Stimulated activated effector memory CD8-positive, alpha-beta T cell treated with anti-CD3 and anti-CD28 coated beads, Interleukin-12 subunit alpha, Interleukin-12 subunit beta, amount 100 ng/mL, for 72 hours (primary cell): Measurements from ENCODE around the gene MEP1A.
"Not testable (repeated sequence)": the region's sequence is repeated elsewhere in the genome, so short reads cannot be mapped to it uniquely, and the experiment has no call there.

Experiments used
- ATAC-seq: fragments of 150-1000 bp; cut with Tn5 transposase; 2 replicates; pipeline ENCODE4 v1.10.0; 2021
- DNase-seq, 2 donors: peaks; one replicate each; pipeline ENCODE4 v3.0.0; 2021 to 2022; ENCODE audit warnings: low spot score in 2 of 2
- H3K27ac Mint-ChIP-seq: one replicate; pipeline ENCODE4 v1.8.0; 2022; ENCODE audit warnings: mild to moderate bottlenecking, mixed read lengths
- H3K36me3 Mint-ChIP-seq: one replicate; pipeline ENCODE4 v1.8.0; 2022; ENCODE audit warnings: mild to moderate bottlenecking, mixed read lengths
- H3K4me1 Mint-ChIP-seq: one replicate; pipeline ENCODE4 v1.8.0; 2022; ENCODE audit warnings: mixed read lengths
- H3K4me3 Mint-ChIP-seq: one replicate; pipeline ENCODE4 v1.8.0; 2022; ENCODE audit warnings: mild to moderate bottlenecking, mixed read lengths
- H3K9me3 Mint-ChIP-seq: one replicate; pipeline ENCODE4 v1.8.0; 2022; ENCODE audit warnings: mixed read lengths

Gene MEP1A, protein sequence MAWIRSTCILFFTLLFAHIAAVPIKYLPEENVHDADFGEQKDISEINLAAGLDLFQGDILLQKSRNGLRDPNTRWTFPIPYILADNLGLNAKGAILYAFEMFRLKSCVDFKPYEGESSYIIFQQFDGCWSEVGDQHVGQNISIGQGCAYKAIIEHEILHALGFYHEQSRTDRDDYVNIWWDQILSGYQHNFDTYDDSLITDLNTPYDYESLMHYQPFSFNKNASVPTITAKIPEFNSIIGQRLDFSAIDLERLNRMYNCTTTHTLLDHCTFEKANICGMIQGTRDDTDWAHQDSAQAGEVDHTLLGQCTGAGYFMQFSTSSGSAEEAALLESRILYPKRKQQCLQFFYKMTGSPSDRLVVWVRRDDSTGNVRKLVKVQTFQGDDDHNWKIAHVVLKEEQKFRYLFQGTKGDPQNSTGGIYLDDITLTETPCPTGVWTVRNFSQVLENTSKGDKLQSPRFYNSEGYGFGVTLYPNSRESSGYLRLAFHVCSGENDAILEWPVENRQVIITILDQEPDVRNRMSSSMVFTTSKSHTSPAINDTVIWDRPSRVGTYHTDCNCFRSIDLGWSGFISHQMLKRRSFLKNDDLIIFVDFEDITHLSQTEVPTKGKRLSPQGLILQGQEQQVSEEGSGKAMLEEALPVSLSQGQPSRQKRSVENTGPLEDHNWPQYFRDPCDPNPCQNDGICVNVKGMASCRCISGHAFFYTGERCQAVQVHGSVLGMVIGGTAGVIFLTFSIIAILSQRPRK

DNA sequence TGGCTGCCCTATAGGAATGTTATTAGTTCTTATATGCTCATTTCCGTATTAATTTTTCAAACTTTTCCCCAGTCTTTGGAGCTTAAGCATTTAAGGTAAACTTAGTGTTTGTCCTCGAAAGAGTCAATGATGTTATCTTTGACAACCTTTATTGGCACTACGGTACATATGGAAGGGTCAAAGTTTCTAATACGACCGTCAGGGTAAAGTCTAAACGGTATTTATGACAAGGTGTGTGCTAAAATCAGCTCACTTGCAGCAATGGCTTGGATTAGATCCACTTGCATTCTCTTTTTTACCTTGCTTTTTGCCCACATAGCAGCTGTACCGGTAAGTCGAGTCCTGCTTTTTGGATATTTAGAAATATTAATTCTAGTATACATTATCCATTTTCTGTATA lies at the start of gene MEP1A:
Gene MEP1A (plus strand): TSS at position 252 of the 400 bp plus-strand sequence. CDS start 10 bp downstream, at position 262.
- DNase-seq = no peak
- Mint-ChIP-seq H3K4me1 (no peaks in the 10 kb centered on the region), H3K4me3 (no peak within 1 kb of the TSS), H3K9me3 (no peaks in the 10 kb centered on the region), H3K27ac (no peak within 1 kb of the TSS), H3K36me3 (no peaks in the 10 kb centered on the region)
- no peak for ATAC-seq

DNA sequence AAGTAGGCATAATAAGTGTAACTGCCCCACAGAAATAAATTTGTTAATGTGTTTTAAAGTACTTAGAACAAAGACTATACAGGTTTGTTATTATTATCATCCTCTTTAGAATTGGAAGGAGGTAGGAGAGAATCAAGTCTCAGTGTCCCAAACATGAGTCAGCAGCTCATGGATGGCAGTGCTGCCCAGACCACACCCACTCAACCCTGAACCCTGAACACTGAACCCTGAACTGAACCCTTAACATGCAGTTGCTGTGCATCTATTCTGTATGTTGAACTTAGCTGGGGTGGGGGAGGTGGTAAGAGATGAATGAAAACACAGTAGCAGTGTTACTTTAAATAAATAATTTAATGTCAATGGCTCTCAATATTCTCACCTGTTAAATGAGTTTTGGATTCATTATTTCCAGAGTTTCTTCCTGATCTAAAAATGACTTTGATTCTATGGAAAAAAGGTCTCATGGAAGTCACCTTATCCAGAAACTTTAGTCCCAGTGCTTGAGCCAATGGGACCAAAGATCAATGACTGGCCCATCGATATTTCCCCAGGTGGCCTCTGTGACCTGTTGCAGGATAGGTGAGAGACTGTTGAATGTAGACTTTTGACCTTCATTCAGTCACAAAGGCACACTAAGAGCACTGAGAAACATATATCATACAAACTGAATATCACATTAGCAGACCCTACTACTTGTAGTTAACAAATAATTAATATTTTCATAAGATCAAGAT lies 49.6 kb upstream of the MEP1A start:
- DNase-seq = no peak
- H3K27ac Mint-ChIP-seq = no peak overlapping the region
- H3K4me1 Mint-ChIP-seq = no peaks in the 10 kb centered on the region
- ATAC-seq = no peak
- no peak overlapping the region for H3K4me3 Mint-ChIP-seq
- H3K9me3 Mint-ChIP-seq = no peaks in the 10 kb centered on the region
- H3K36me3 Mint-ChIP-seq = no peaks in the 10 kb centered on the region

DNA sequence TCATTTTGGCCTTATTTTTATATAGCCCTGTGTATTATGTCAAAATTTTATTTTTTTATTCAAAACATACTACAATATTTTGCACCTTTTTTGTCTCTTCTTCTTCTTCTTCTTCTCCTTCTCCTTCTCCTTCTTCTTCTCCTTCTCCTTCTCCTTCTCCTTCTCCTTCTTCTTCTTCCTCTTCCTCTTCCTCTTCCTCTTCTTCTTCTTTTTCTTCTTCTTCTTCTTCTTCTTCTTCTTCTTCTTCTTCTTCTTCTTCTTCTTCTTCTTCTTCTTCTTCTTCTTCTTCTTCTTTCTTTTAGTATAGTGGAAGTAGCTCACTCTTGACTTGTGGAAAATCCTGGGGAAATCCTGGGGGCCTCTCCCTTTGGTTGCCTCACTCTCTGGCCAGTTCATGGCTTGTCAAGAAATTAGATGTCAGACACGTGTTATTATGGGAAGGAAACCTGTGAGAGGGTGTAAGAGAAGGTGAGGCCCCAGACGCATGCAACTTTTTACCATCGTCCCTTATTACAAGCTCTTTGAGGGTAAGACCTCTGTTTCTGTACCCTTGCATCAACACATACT lies 48.9 kb upstream of the MEP1A start:
- H3K4me3 Mint-ChIP-seq, H3K36me3 Mint-ChIP-seq, H3K9me3 Mint-ChIP-seq, ATAC-seq, H3K4me1 Mint-ChIP-seq, DNase-seq, H3K27ac Mint-ChIP-seq: not testable (repeated sequence)

DNA sequence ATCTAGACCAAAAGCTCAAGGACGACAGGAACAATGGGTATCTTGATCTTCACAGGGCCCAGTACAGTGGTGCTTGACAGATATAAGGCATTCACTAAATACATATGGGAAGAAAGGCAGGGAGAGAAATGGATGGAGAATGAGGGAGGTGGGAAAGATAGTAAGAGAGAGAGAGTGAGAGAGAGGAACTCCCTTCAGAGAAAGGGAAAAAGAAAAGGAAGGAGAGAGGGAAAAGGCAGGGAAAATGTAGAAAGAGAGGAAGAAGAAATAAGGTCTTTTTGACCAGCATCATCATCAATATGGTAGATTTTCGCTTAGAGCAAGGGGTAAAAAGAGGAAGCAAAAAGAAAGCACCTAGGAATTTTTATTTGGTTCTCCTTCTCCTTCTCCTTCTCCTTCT lies 47.2 kb upstream of the MEP1A start:
- Mint-ChIP-seq H3K27ac (no peak overlapping the region), H3K4me1 (no peaks in the 10 kb centered on the region)
- no peak for ATAC-seq

DNA sequence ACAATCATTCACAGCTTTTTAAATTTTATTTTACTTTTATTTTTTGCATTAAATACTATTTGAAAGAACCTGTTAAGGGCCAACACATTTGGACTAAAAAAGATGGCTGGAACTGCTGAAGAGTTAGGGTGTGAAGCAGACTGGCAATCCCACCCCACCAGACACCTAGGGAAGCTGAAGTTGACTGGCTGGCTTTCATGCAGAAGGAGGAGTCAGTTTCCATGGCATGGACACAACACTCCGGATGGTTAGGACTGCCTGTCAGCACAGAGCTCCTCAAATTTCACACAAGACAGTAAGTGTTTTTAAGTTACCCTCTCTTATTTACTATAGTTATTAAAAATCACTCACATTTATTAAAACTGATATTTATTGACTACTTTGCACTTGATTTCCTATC lies 46.5 kb upstream of the MEP1A start, which contains the start of gene ANKRD66:
Gene ANKRD66 (plus strand): TSS at position 238 of the 400 bp plus-strand sequence. CDS start 5,016 bp downstream, outside the sequence.
- no peaks in the 10 kb centered on the region for H3K4me1 Mint-ChIP-seq
- no peak within 1 kb of the TSS for H3K27ac Mint-ChIP-seq
- H3K36me3 Mint-ChIP-seq = no peaks in the 10 kb centered on the region
- DNase-seq (no peak), ATAC-seq (no peak)
- H3K9me3 Mint-ChIP-seq = no peaks in the 10 kb centered on the region
- no peak within 1 kb of the TSS for H3K4me3 Mint-ChIP-seq

More for the DNA sequence above, 47.2 kb upstream of the MEP1A start:
- Mint-ChIP-seq H3K9me3 (no peaks in the 10 kb centered on the region), H3K4me3 (no peak overlapping the region), H3K36me3 (no peaks in the 10 kb centered on the region)
- DNase-seq = no peak

DNA sequence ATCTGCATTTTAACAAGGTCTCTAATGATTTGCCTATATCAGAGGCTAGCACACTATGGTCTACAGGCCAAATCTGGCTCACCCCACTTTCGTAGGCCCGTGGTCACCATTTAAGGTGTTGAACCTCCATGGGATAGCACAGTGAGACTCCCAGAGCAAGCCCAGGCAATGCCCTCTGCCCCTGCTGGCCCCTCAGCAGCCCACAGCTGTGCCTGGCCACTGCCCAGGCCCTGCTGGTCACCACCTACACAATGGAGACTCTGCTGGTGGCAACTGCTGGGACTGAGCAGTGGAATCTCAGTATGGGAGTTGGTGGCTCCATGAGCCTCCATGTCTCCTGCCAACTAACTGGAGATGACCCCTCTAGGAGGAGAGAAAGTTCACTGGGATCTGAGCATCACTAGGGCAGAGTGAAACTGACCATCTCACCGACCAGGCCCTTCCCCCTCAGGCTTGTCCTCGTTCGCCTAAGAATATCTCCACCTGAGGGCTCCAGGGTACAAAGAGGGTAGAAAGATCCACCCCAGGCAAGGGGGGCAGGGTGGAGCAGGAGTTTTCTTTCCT lies 44.2 kb upstream of the MEP1A start:
- no peaks in the 10 kb centered on the region for H3K36me3 Mint-ChIP-seq
- H3K9me3 Mint-ChIP-seq = no peaks in the 10 kb centered on the region
- H3K4me3 Mint-ChIP-seq = no peak overlapping the region
- no peaks in the 10 kb centered on the region for H3K4me1 Mint-ChIP-seq
- ATAC-seq = no peak
- DNase-seq = no peak
- no peak overlapping the region for H3K27ac Mint-ChIP-seq

DNA sequence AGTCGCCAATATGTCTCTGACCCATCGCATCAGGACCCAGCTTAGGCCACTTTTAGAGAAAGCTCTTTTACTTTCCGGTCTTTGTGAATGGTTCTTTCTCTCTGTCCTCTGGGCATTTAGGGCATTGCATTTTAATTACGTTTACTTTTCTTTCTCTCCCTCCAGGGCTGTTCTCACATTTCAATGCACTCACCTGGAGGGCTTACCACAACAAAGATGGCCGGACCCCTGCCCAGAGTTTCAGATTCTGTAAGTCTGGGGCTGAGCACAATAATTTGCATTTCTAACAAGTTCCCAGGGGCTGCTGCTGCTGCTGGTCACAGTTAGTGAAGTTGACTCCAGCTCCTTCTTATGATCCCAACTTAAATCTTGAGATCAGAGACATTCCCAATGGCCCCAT lies 43.5 kb upstream of the MEP1A start:
- Mint-ChIP-seq H3K9me3 (no peaks in the 10 kb centered on the region), H3K4me1 (no peaks in the 10 kb centered on the region), H3K27ac (no peak overlapping the region), H3K4me3 (no peak overlapping the region), H3K36me3 (no peaks in the 10 kb centered on the region)
- DNase-seq = no peak
- ATAC-seq = no peak

DNA sequence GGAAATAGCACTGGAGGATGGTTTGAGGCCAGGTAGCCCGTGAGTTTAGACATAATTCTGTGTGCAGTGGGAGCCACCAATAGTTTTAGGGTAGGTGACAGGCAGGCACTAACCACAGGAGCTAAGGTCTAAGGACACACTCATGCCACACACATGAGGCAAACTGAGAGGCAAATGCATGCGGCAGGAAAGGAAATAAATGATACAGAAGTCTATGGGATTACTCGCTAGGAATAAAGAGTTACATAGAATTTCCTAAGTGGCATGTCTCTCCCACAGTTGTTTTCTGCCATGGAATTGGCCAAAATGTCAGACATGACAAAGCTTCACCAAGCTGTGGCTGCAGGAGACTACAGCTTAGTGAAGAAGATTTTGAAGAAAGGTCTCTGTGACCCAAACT lies 41.5 kb upstream of the MEP1A start:
- DNase-seq (no peak), ATAC-seq (no peak)
- Mint-ChIP-seq H3K27ac (no peak overlapping the region), H3K9me3 (no peaks in the 10 kb centered on the region), H3K36me3 (no peaks in the 10 kb centered on the region), H3K4me3 (no peak overlapping the region), H3K4me1 (no peaks in the 10 kb centered on the region)

DNA sequence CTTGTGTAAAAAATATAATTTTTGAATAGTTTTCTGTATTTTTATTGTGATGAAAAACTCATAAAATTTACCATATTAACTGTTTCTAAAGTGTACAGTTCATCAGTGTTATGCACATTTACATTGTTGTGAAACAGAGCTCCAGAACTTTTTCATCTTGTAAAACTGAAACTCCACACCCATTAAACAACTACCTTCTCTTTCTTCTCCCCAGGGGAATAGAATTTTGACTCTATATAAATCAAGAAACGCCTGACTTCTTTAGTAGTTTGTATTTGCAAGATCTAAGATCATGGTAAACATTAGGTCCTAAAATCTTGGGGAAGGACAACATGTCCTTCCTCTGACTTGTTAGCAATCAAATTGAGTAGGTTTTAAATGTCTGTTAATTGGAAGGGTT lies 37.3 kb upstream of the MEP1A start:
- H3K9me3 Mint-ChIP-seq = no peaks in the 10 kb centered on the region
- no peak overlapping the region for H3K27ac Mint-ChIP-seq
- DNase-seq = no peak
- H3K4me1 Mint-ChIP-seq = no peaks in the 10 kb centered on the region
- no peaks in the 10 kb centered on the region for H3K36me3 Mint-ChIP-seq
- H3K4me3 Mint-ChIP-seq = no peak overlapping the region
- no peak for ATAC-seq

DNA sequence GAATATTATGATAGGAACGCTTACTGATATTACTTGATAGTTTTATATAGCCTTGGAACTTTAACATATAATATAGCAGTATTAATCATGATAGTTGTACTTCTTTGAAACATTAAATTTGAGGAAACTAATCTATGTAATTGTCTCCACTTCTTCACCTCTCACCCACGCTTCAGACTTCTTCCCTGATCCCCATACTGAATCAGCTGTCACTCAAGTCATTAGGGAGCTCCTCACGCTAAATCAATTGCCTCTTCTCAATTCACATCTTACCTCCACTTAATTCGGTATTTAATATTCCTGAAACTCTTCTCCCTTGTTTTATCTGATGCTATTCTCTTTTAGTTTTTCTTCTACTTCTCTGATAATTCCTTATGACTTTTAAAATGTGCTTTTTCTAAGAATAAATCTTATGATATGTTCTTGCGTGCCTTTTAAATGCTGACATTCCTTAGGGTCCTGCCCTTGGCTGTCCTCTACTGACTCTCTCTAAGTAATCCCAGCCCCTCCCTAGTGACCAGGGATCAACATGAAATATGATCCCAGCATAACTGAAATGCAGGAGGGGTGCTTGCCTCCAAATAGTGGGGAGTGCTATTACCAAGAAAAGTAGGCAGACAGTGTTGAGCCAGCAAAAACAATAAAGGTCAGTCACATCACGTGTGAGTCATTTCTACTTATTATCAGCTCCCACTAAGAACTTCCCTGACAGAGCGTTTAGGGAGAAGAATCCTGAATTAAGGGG lies 36.5 kb upstream of the MEP1A start:
- Mint-ChIP-seq H3K9me3 (no peaks in the 10 kb centered on the region), H3K4me3 (no peak overlapping the region), H3K4me1 (no peaks in the 10 kb centered on the region), H3K36me3 (no peaks in the 10 kb centered on the region), H3K27ac (no peak overlapping the region)
- no peak for ATAC-seq
- no peak for DNase-seq

DNA sequence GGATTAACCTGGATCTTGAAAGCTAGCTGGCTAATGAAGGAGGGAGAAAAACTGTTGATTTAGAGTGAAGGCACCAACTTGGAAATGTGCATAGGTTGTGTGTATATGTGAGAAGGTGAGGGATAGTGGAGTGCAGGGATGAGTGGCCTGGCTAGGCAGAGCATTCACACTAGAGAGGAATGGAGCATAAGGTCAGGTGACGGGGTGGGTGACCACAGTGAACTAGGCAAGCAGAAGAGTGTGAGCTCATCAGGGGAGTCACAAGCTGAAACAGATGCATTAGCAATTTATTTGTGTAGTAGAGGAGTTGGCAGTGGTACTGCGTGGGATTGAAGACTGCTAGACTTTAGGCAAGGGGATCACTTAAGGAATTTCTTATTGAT lies 36.0 kb upstream of the MEP1A start:
- H3K27ac Mint-ChIP-seq = no peak overlapping the region
- no peaks in the 10 kb centered on the region for H3K9me3 Mint-ChIP-seq
- H3K36me3 Mint-ChIP-seq = no peaks in the 10 kb centered on the region
- ATAC-seq (no peak), DNase-seq (no peak)
- no peaks in the 10 kb centered on the region for H3K4me1 Mint-ChIP-seq
- H3K4me3 Mint-ChIP-seq = no peak overlapping the region

DNA sequence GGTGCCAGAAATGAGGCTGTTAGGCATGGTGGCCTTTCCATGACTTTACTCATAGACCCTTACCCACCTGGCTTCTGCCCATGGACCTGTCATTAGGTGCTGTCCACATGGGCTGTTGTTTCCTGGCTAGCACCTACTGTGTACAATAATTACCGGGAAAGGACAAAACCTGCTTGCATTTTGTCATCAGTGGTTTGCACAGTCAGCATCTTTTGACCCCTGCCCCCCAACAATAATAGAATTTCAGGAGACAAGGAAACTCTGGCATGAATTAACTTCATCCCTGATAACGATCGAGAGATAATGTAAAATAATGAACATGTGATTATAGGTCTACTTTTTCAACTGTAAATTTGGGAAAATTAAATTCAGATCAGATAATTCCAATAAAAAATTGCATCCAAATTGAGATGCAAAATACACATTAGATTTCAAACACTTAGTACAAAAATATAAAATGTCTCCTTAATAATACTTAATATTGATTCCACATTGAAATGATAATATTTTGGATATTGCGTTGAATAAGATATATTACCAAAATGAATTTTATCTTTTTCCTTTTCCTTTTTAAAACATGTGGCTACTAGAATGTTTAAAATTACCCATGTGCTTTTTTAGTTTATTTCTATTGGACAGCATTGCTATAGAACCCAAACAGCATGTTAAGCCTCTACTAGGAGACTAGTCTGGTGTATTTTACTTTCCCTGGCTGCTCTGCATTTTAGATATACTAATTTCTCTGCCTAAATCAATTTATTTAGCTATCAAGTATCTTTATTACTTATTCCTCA lies 34.0 kb upstream of the MEP1A start:
- no peak overlapping the region for H3K4me3 Mint-ChIP-seq
- no peaks in the 10 kb centered on the region for H3K36me3 Mint-ChIP-seq
- no peaks in the 10 kb centered on the region for H3K4me1 Mint-ChIP-seq
- ATAC-seq (no peak), DNase-seq (no peak)
- H3K9me3 Mint-ChIP-seq = no peaks in the 10 kb centered on the region
- H3K27ac Mint-ChIP-seq = no peak overlapping the region

DNA sequence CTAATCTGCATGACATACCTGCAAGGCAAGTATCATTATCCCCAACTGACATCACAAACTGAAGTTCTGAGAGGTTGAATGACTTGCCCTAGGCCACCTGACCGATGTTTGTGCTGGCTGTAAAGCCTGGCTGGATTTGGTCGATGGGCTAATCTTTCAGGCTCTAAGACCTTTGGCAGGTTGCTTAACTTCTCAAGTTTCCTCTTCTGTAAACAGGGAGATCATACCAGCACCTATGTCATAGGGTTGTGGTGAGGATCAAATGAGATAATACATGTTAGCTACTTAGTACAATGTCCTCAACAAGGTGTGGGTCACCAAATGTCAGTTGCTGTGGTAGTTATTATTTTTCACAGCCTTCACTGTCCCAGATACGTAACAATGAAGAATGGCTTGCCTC lies 32.3 kb upstream of the MEP1A start:
- Mint-ChIP-seq H3K36me3 (no peaks in the 10 kb centered on the region), H3K4me3 (no peak overlapping the region), H3K27ac (no peak overlapping the region), H3K9me3 (no peaks in the 10 kb centered on the region), H3K4me1 (no peaks in the 10 kb centered on the region)
- DNase-seq (no peak), ATAC-seq (no peak)

DNA sequence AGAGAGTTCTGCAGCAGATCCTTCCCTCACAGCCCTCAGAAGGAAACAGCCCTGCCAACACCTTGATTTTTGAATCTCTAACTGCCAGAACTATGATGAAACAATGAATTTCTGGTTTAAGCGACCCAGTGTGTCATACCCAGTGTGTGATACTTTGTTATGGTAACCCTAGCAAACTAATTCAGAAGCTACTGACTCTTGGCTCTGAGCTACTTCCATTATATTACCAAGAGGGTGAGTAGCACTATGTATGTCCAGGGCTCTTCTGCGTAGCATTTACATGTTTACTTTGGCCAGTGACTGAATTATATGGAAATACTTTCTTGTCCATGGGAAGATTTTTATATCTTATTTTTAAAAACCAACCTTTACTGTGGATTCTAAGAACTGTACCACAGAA lies 29.7 kb upstream of the MEP1A start:
- no peak for DNase-seq
- H3K4me1 Mint-ChIP-seq = no peaks in the 10 kb centered on the region
- no peak overlapping the region for H3K4me3 Mint-ChIP-seq
- H3K36me3 Mint-ChIP-seq = no peaks in the 10 kb centered on the region
- H3K27ac Mint-ChIP-seq = no peak overlapping the region
- H3K9me3 Mint-ChIP-seq = peaks cover 3% of the 10 kb centered on the region
- no peak for ATAC-seq
